Astrocyte of the spinal cord (primary cell): ENCODE results near the gene FAM217A.

ENCODE experiments used
- DNase-seq: peaks from one replicate; pipeline ENCODE4 v3.0.0; 2011; ENCODE audit warnings: low read depth, low spot score
- H3K4me3 ChIP-seq: 2 replicates; pipeline ENCODE4 v1.5.1; 2011; ENCODE audit warnings: low read depth, mild to moderate bottlenecking, low read length, moderate library complexity
- in situ Hi-C: cut with HindIII; loops from 2 replicates; pipeline ENCODE4 v1.10.0; 2017; ENCODE audit warnings: low sequenced_read_pairs
- TF ChIP-seq, protein P1 (sequence below): IDR thresholded peaks from 2 replicates; pipeline ENCODE4 v1.5.1; 2012; ENCODE audit warnings: low read depth, mild to moderate bottlenecking, low read length, inconsistent platforms

Gene FAM217A

DNA sequence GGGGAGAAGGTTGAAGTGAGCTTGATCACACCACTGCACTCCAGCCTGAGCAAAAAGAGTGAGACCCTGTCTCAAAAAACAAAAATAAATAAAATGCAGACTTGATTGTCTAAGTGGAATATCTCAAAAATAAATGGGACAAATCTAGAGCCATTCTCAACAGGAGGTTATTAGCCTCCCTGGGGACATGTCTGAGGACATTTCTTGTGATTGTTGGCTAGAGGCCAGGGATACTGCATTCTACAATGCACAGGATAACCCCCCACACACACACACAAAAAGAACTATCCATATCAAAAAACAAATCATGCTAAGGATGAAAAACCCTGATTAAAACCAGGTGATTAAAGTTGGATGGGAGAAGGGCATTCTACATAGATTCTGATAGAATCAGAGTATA is 37.5 kb downstream of the FAM217A start:
- DNase-seq, result no peak
- H3K4me3 ChIP-seq, result no peak overlapping the region
- in situ Hi-C loops, result no loop called here
- TF ChIP-seq, protein P1, sequence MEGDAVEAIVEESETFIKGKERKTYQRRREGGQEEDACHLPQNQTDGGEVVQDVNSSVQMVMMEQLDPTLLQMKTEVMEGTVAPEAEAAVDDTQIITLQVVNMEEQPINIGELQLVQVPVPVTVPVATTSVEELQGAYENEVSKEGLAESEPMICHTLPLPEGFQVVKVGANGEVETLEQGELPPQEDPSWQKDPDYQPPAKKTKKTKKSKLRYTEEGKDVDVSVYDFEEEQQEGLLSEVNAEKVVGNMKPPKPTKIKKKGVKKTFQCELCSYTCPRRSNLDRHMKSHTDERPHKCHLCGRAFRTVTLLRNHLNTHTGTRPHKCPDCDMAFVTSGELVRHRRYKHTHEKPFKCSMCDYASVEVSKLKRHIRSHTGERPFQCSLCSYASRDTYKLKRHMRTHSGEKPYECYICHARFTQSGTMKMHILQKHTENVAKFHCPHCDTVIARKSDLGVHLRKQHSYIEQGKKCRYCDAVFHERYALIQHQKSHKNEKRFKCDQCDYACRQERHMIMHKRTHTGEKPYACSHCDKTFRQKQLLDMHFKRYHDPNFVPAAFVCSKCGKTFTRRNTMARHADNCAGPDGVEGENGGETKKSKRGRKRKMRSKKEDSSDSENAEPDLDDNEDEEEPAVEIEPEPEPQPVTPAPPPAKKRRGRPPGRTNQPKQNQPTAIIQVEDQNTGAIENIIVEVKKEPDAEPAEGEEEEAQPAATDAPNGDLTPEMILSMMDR, result no peak

DNA sequence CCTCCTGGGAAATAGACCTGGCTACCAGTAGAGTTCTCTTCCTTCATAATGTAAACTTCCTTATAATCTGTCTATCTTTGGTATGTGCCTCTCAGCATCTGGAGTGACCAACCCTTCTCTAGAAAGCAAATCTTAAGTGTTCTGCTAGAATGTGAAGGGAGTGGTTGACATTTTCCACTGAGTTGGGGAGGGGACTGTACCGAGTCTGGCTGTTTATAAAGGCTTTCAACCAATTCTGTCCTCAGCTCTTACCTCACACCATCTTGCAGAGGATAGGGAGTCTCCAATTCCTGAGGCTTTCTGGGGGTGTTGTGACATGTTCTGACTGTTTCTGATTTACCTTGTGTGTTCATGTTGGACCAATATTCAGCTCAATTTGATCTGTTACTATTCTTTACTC is 39.6 kb downstream of the FAM217A start:
- in situ Hi-C loops, result no loop called here
- TF ChIP-seq, protein P1, result no peak
- no peak for DNase-seq
- H3K4me3 ChIP-seq, result no peak overlapping the region

DNA sequence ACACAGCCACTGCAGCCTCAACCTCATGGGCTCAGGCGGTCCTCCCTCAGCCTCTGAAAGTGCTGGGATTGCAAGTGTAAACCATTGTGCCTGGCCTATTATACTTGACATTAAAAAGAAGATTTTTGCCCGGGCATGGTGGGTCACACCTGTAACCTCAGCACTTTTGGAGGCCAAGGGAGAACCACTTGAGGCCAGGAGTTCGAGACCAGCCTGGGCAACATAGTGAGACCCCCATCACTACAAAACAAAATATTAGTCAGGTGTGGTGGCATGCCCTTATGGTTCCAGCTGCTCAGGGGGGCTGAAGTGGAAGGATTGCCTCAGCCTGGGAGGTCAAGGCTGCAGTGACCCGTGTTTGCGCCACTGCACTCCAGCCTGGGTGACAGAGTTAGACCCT is 42.4 kb downstream of the FAM217A start:
- no peak for DNase-seq
- TF ChIP-seq, protein P1, result no peak
- H3K4me3 ChIP-seq, result no peak overlapping the region
- in situ Hi-C loops, result no loop called here

- in situ Hi-C loops, result no loop called here
- H3K4me3 ChIP-seq, result no peak overlapping the region
- TF ChIP-seq, protein P1, result no peak
- no peak for DNase-seq
Measured at GRCh38 chr6:4032475-4032874, 46.5 kb downstream of the FAM217A start.

DNA sequence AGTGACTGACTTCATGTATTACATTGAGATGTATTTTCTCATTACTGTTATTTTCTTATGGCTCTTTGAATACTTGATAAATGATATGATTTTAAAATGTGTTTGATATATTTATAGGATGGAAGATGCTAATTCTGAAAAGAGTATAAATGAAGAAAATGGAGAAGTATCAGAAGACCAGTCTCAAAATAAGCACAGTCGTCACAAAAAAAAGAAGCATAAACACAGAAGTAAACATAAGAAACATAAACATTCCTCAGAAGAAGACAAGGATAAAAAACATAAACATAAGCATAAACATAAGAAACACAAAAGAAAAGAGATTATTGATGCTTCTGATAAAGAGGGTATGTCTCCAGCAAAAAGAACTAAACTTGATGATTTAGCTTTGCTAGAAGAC is 47.5 kb downstream of the FAM217A start:
- in situ Hi-C loops, result no loop called here
- DNase-seq, result no peak
- TF ChIP-seq, protein P1, result no peak
- H3K4me3 ChIP-seq, result no peak overlapping the region

DNA sequence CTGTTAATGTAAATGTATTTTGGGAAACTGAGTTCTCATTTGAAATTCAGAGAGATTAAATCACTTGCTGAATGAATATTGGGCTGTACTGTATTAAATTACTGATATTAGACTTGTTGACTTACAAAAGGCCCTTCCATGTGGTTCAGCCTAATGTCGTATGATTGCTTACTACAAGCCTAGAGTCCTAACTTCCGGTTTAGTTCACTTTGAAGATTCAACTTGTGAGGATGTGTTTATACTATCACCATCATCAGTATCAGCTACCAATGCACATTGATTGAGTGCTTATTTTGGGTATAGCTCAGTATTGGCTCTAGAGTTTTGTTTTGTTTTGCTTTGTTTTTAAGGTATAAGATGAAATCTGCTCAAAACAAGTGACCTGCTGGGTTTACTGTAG is 48.3 kb downstream of the FAM217A start:
- in situ Hi-C loops, result no loop called here
- no peak for DNase-seq
- no peak overlapping the region for H3K4me3 ChIP-seq
- TF ChIP-seq, protein P1, result no peak

- no peak overlapping the region for H3K4me3 ChIP-seq
- TF ChIP-seq, protein P1, result no peak
- no peak for DNase-seq
- in situ Hi-C loops, result no loop called here
Measured at GRCh38 chr6:4029687-4030086, 49.2 kb downstream of the FAM217A start.
